Right ventricle myocardium inferior (tissue), 1 donor: ENCODE data around the gene CNTNAP2. TPM values are rescaled to one million over a fixed set of nuclear protein-coding genes. Genes with fewer than 3 reads are reported as not detected.
"Not testable (repeated sequence)": the region's sequence is repeated elsewhere in the genome, so short reads cannot be mapped to it uniquely, and the experiment has no call there.

ENCODE experiments used
- ATAC-seq: fragments of 200-7000 bp; cut with Tn5 transposase; one replicate; pipeline ENCODE4 v1.9.1; 2020; ENCODE audit warnings: mild to moderate bottlenecking, moderate library complexity
- DNase-seq: peaks from one replicate; pipeline ENCODE4 v3.0.0; 2021; ENCODE audit errors: missing footprints
- intact Hi-C: fragments of 100-400 bp; cut with DNase I; formaldehyde crosslinking; loops from one replicate; pipeline ENCODE4 v1.11.0; 2022
- total RNA-seq: library from RNA; stranded (reverse); fragmentation: NEBNext Ultra II Directional; extraction: Animal tissue kit (Norgen Biotek cat#: 25700); gene quantifications from one replicate; pipeline ENCODE4 v1.2.1, GENCODE V29; 2021
- donor health status: DM: no; HTN: yes; CAD: no; lungs with severe emphysema.

Gene CNTNAP2
- total RNA-seq, 1 donor from 2014 or later = 0.65 TPM

DNA sequence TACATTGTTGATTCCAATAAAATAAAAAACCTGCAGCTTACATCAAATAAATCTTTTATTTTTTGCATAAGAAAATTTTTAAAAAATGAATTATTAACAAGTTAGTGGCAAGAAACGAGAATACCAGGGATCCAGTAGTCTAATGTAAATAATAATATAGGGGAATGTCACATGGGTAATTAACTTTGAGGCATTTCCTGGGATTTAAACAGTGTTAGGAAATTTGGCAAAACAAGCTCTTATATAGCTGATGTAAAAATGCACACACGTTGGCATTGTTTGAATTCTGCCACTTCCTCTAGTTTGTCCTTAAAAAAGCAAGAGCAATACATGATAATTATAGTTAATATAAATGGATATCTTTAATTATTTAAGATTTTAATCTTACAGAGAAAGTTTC is 768.6 kb downstream of the CNTNAP2 start:
- no peak for DNase-seq
- intact Hi-C loops = no loop called here
- ATAC-seq = no peak

DNA sequence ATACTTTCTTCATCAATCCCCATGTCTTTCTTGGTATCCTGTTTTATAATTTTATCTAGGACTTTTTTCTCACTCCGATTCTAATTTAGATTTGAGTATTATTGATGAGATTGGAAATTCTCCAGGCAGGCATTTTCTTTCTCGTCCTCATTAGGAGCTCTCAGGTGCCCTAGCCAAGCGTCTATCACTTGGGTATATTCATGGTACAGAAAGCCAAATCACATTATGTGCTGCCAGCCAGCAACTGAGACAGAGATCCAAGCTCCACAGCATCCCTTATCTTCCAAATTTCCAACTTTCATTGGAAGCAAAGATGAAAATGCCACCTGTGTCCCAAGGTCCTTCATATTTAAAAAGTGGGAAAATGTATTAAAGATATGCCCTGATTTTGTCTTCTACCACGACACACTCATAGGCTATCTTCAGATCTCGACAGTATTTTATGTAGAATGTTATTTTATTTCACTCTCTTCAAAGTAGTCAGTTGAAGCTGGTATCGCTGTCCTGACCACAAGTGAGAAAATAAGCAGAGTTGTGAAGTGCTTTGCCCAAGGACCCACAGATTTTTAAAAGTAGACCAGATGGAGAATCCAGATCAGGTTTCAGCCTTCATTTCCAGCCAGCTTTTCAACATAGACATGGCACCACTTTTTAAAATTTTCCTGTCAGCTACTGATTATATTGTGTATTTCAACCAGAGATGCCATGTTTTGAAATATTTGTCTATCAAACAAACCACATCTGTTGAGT is 773.4 kb downstream of the CNTNAP2 start:
- ATAC-seq = no peak
- intact Hi-C loops = no loop called here
- no peak for DNase-seq

DNA sequence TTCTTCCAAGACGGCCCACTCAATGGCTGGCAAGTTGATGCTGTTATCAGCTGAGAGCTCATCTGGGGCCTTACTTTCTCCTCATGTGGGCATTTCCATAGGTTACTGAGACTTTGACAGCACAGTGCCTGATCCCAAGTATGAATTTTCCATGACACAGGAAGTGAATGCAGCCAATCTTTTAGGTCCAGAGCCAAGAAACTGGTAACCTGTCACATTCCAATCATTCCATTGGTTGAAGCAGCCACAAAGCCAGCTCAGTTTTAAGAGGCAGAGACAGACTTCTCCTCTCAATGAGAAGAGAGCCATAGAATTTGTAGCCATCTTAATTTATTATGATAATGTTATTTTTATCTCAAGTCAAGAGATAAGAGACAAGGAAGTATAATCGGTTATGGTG is 775.5 kb downstream of the CNTNAP2 start:
- no peak for DNase-seq
- no peak for ATAC-seq
- intact Hi-C loops = no loop called here

DNA sequence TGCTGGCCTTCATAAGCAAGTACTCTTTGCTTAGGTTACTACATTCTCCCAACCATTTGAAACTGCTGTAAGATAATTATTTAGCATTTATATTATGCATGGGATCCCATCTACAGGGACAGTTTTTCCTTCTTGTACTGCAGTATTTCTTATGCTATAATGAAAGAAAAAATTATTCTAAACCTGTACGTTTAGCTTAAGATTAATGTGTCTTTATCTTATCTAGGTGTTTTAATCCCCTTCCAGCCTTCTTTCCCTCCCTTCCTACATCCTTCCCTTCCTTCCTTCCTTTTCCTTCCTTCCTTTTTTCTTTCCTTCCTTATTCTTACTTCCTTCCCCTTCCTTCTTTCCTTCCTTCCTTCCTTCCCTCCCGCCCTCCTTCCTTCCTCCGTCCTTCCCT is 778.3 kb downstream of the CNTNAP2 start:
- DNase-seq (no peak), ATAC-seq (no peak)
- intact Hi-C loops = no loop called here

GRCh38 chr7:146902266-146902665 is 785.7 kb downstream of the CNTNAP2 start:
- ATAC-seq (no peak), DNase-seq (no peak)
- intact Hi-C loops = no loop called here

GRCh38 chr7:146902728-146903127 is 786.1 kb downstream of the CNTNAP2 start:
- DNase-seq (no peak), ATAC-seq (no peak)
- intact Hi-C loops = no loop called here

DNA sequence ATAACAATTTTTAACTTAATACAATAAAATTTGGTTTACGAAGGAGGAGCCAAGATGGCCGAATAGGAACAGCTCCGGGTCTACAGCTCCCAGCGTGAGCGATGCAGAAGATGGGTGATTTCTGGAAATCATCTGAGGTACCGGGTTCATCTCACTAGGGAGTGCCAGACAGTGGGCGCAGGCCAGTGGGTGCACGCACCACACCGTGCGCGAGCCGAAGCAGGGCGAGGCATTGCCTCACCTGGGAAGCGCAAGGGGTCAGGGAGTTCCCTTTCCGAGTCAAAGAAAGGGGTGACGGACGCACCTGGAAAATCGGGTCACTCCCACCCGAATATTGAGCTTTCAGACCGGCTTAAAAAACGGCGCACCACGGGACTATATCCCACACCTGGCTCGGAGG is 789.1 kb downstream of the CNTNAP2 start:
- intact Hi-C loops, DNase-seq, ATAC-seq: not testable (repeated sequence)

DNA sequence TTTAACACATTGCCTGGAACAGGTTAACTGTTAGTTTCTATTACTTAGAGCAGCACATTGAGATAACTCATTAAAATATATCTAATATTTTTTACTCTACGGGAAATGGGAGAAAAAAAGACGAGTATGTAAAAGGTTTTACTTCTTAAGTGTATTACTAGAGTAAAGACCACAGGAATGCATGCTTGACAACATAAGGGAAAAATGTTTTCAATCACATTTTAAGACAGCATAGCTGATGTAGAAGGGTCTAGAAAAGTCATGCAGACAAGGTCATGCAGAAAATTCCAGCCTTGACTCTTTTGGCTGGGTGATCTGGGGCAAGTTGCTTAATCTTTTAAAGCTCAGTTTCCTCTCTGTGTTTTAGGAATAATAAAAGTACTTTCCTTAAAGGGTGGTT is 806.2 kb downstream of the CNTNAP2 start:
- DNase-seq = no peak
- ATAC-seq = no peak
- intact Hi-C loops = no loop called here

DNA sequence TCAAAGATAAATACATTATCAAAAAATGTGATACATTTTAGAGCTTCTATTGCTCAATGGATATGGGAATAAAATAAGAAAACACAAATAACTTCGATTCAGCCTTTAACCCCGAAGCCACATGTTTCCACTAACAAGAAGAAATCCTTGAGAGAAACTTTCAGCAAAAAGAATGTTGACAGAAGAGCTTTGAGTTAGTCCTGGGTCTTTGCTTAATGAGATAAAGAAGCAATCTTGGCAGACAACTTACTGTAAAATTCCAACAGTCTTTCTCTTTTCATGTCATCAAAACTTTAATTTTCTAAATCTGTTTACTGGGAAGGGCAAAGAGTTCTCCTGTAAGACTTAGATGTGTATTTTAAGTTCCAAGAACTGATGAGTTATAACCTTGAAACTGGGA is 810.2 kb downstream of the CNTNAP2 start:
- DNase-seq (no peak), ATAC-seq (no peak)
- intact Hi-C loops = no loop called here

DNA sequence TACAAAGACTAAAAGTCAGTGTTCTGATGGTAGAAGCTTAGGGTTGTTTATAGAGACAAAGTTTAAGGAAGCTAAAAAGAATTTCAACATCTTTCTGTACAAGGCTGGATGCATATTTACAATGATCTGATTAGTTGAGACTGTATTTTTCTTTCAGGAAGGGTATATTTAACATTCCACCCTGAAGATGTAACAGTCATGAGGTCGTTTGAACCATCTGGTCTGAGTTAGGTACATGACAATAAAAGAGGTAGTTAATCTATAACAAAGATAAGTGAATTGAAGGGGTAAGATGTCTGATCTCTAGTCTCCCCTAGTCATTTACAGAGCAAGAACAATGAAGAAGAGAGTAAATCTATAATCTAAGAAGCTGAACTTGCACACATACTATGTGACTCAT is 821.2 kb downstream of the CNTNAP2 start:
- DNase-seq (no peak), ATAC-seq (no peak)
- intact Hi-C loops = no loop called here

DNA sequence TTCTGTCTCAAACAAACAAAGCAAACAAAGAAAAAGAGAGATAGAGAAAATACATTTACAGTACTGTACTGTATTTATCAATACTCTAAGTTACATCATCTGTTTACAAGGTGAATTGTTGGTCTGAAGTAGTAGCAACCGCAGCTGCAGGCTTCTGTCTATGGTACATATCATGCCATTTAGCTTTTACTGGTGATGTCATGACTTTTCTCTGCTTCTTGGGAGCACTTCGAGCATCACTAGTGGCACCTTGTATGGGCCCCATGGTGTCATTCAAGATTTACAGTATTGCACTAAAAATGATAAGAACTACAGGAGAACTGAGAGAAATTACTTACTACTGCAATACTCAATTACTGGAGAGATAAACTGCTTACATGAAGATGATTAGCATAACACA is 826.9 kb downstream of the CNTNAP2 start:
- no peak for ATAC-seq
- intact Hi-C loops = no loop called here
- DNase-seq = no peak

GRCh38 chr7:146948703-146949102 is 832.1 kb downstream of the CNTNAP2 start:
- ATAC-seq (no peak), DNase-seq (no peak)
- intact Hi-C loops = no loop called here

DNA sequence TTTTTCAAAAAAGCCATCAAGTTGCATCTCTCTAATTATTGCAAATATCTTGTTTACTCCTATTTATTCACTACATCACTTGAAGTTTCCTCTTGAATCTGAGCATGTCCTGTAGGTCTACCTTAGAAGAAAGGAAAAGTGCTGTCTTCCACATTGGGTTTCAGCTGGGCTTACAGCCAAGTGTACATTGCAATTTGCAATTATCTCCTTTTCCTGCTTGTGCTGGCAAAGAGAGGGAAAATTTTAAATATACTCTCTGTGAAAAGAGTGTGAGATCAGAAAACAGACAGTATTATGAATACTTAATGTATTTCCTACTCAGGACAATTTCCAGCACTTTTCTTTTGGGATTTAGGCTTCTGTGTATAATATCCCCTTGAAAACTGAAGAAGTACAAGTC is 839.7 kb downstream of the CNTNAP2 start:
- DNase-seq = no peak
- intact Hi-C loops = no loop called here
- ATAC-seq = no peak

- ATAC-seq (no peak), DNase-seq (no peak)
- intact Hi-C loops = no loop called here
Observed at GRCh38 chr7:146956853-146957252, 840.3 kb downstream of the CNTNAP2 start.

DNA sequence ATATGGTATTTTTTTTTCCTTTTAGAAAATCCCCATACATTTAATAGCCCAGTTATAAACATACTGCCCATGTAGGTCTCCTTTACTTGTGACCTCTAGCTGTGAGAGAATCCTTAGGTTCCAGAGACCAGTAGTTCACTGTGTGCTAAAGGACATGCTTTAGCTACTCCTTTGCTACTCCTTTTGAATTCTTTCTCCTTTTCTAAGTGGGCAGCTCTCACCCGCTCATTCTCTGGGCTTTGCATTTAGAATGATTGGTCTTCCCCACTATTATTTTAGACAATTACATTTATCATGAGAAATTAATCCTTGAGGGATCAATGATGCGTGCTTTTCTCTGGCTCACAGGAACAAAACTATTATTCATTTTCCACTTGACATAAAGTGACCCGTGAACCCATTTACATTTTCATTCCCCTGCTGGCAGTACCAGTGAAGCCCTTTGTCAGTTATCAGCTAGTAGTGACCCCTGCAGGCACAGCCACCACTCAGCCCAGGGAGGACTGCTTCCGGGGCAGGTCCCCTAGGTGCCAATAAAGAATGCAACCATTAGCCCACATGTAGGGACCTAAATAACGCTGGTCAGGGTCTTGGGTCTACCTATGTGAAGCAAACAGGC is 844.3 kb downstream of the CNTNAP2 start:
- ATAC-seq = no peak

GRCh38 chr7:146961617-146962016 is 845.0 kb downstream of the CNTNAP2 start:
- intact Hi-C loops = no loop called here
- ATAC-seq = peak; percentile 56

More for the DNA sequence above, 844.3 kb downstream of the CNTNAP2 start:
- intact Hi-C loops = no loop called here
- DNase-seq = no peak

GRCh38 chr7:146966274-146966673 is 849.7 kb downstream of the CNTNAP2 start:
- ATAC-seq (no peak), DNase-seq (no peak)
- intact Hi-C loops = no loop called here

More at GRCh38 chr7:146961617-146962016, 845.0 kb downstream of the CNTNAP2 start:
- DNase-seq = no peak

- no peak for ATAC-seq
- no peak for DNase-seq
- intact Hi-C loops = no loop called here
Observed at GRCh38 chr7:146982482-146982881, 865.9 kb downstream of the CNTNAP2 start.

DNA sequence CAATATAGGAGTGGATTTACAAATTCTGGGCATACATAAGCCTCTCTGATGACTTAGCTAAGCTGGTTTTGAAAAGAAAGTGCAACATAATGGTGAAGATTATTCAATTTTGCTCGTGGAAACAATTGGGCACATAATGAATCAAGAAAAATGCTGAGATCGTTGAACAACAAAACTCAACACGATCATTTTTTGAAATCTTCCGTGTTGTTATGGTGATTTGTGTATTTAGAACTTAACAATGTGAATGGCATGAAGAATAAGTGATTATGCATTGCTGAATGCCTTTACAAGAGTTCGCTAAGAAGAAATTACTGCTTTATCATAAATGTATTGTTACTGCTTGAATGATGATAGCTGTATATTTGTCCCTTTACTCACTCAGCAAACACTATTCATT is 875.0 kb downstream of the CNTNAP2 start:
- no peak for DNase-seq
- intact Hi-C loops = no loop called here
- no peak for ATAC-seq

- intact Hi-C loops = no loop called here
- ATAC-seq = no peak
- DNase-seq = no peak
Observed at GRCh38 chr7:146993764-146994163, 877.2 kb downstream of the CNTNAP2 start.

GRCh38 chr7:147008530-147008929 is 891.9 kb downstream of the CNTNAP2 start:
- DNase-seq (no peak), ATAC-seq (no peak)
- intact Hi-C loops = no loop called here
